Embryonic facial prominence (tissue), 1 donor: Measurements from ENCODE around the gene MCEE.

Experiments used
- DNase-seq: peaks from one replicate; pipeline ENCODE4 v3.0.0-alpha.2; 2016; ENCODE audit errors: extremely low spot score

The MCEE gene

GRCh38 chr2:71082402-71083252 lies 47.4 kb downstream of the MCEE start:
- no peak for DNase-seq

- DNase-seq: no peak
These were observed 51.4 kb downstream of the MCEE start for GRCh38 chr2:71078624-71079023.

GRCh38 chr2:71074893-71075395 lies 55.1 kb downstream of the MCEE start:
- no peak for DNase-seq

- DNase-seq: no peak
These were observed 56.6 kb downstream of the MCEE start for GRCh38 chr2:71073475-71073874.

GRCh38 chr2:71072492-71072891 lies 57.5 kb downstream of the MCEE start:
- DNase-seq: no peak

- no peak for DNase-seq
These were observed 58.2 kb downstream of the MCEE start for GRCh38 chr2:71071681-71072398.

- no peak for DNase-seq
These were observed 59.5 kb downstream of the MCEE start for GRCh38 chr2:71070294-71071093.

GRCh38 chr2:71069376-71069775 lies 60.7 kb downstream of the MCEE start:
- DNase-seq: no peak

- peak; percentile 89 for DNase-seq
These were observed 61.6 kb downstream of the MCEE start, which contains the start of gene NAGK for GRCh38 chr2:71068218-71069035. Gene NAGK, plus strand, starts transcription at chr2:71068648. Its CDS starts 36 bp downstream, at chr2:71068684.

- DNase-seq: no peak
These were observed 62.3 kb downstream of the MCEE start for GRCh38 chr2:71067567-71068217.

GRCh38 chr2:71066856-71067255 lies 63.2 kb downstream of the MCEE start:
- no peak for DNase-seq

GRCh38 chr2:71064754-71065621 lies 65.0 kb downstream of the MCEE start:
- DNase-seq: no peak

- DNase-seq: no peak
These were observed 65.9 kb downstream of the MCEE start for GRCh38 chr2:71064110-71064611.

GRCh38 chr2:71063216-71063615 lies 66.8 kb downstream of the MCEE start:
- no peak for DNase-seq

- no peak for DNase-seq
These were observed 69.2 kb downstream of the MCEE start for GRCh38 chr2:71060871-71061270.

GRCh38 chr2:71060211-71060610 lies 69.8 kb downstream of the MCEE start:
- no peak for DNase-seq
